A204.1 (cell line): Measurements from ENCODE around the gene ZBTB8OS.
A peak's percentile ranks its signal among the peaks of the same experiment; 100 is the strongest.
"Not testable (repeated sequence)": the region's sequence is repeated elsewhere in the genome, so short reads cannot be mapped to it uniquely, and the experiment has no call there.

Source experiments
- FAIRE-seq: peaks from 2 replicates; lab custom pipeline; 2012; peaks lifted over from hg19 to GRCh38; lab: Jason Lieb, UNC

ZBTB8OS gene

DNA sequence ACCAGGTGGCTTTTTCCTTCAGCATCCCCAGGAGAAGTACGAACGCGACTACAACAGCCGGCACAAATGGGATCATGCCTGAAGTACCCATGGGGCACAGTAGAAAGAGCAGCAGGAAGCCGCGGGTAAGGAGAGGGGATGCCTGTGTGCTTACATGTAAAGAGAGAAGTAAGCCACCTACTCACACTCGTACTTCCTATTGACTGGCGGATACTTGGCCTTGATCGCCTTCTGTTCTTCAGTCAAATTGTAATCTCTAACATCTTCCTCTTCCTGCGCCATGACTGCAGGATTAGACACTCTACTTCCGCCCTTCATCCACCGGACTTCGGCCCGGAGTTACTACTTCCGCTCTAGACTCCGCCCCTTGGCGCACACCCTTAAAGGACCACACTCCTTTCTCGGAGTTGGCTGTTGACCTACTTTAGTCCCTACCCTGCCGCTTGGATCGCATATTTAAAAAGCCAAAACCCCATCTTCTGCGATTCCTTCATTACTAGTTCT is at the start of gene ZBTB8OS:
TSS of gene ZBTB8OS (minus strand) at position 303 of the 504 bp plus-strand sequence. CDS start at position 282, 21 bp downstream.
- FAIRE-seq, result peak; percentile 90

DNA sequence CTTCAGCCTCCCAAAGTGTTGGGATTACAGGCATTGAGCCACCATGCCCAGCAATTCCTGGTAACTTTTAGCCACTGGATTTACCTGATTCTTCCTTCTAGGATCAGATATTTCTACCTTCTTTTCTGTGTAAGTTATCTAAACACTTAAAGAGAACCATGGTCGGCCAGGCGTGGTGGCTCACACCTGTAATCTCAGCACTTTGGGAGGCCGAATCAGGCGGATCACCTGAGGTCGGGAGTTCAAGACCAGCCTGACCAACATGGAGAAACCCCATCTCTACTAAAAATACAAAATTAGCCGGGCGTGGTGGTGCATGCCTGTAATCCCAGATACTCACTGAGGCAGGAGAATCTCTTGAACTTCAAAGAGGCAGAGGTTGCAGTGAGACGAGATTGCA is 46.6 kb upstream of the ZBTB8OS start:
- FAIRE-seq, result not testable (repeated sequence)

DNA sequence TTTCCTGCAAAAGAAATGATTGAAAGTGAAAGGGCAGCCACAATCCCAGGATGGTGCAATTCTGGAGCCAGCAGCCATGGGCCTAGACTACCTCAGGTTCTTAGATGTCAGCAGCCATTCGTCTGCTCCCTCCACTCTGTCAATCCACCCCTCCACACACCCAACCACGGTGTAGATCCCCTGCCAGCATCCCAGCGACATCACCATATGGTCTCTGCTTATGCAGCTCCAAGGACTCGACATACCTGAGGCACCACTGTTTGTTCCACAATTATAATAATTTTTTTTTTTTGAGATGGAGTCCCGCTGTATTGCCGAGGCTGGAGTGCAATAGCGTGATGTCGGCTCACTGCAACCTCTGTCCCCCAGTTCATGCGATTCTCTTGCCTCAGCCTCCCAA is 45.7 kb upstream of the ZBTB8OS start:
- no peak for FAIRE-seq

DNA sequence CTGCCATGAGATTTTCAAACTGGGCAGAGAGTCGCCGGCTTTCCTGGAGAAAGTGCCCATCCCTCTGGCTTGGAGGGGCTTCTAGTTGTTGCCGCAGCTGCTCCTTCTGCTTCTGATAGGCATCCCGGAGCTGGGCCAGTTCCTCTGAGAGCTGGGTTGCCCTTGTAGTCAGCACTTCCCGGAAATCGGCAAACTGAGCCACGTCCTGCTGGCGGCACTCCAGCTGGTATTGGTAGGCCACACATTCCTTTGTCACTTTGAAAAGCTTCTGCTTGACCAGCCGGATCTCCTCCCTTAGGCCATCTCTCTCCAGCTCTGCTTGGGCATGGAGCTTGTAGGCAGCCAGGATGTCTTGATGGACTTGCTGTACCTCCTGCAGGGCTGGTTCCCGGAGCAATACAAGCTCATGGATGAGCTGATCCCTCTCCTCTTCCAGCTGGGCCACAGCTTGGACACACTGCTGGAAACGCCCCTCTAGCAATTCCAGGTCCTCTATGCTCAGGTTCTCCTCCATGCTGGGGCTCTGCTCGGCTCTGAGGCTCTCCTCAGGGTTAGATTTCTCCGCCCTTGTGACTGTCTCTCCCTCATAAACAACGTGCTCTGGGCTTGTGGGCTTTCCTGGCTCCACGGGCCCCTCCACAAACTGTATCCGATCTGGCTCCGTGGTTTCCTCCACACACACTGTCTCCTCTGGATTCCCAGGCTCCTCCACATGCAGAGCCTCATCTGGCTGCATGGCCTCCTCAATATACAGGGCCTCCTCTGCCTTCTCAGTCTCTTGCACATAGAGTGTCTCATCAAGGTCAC is 45.0 kb upstream of the ZBTB8OS start:
- FAIRE-seq, result no peak

DNA sequence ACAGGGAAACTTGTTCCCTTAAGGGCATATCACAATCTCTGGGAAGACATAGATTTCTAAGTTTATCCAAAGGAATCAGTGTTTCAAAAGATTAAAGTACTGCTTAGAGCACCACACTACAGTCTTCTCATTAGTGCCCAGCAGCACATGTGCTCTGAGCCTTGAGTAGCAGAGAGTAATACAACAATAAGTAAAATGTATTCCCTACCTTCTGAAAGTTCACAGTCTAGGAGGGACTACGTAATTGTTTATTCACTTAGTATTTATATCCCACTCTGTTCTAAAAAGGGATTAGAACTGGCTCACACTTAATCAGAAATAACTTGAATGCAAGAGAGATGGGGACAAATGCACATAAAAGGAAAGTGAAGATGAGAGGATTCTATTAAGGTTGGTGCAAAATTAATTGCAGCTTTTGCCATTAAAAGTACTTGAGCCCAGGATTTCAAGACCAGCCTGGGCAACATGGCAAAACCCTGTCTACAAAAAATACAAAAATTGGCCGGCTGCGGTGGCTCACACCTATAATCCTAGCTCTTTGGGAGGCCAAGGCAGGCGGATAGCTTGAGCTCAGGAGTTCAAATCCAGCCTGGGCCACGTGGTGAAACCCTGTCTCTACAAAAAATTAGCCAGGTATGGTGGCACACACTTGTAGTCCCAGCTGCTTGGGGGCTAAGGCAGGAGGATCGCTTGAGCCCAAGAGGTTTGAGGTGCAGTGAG is 43.3 kb upstream of the ZBTB8OS start:
- FAIRE-seq, result no peak

DNA sequence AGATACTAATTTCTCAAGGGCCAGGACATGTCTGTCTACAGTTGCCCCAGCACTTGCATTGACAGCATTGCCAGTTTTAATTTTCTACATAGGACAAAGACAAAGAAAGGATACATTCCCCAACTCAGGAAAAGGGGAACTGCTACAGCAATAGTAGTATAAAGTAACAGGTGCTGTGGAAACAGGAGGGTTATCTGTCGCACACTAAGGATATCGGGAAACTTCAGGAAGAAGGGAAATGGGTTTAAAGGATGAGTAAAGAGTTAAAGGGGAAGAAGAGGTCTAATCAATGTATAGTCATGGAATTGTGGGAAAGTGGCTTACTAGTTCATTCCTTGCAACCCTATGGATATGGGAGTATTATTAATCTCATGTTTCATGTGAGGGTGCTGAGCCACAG is 36.0 kb upstream of the ZBTB8OS start:
- FAIRE-seq, result no peak

DNA sequence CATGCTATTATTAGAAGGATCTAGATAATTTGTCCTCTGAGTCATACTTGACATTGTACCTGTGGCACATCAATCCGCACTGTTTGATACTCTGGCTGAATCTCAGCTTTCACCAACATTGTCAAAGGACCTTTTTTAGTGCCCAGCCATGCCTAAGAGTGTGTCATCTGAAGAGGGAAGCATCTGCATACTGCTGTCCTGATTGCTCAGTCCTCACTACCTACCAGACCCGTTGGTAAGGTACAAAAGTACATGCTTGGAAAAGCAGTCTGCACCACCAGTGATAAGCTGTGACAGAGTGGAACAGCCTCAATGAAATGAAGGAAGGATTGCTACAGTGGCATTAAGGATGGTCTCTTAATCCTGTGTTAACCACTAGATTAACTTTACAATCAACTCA is 35.1 kb upstream of the ZBTB8OS start:
- FAIRE-seq, result no peak

DNA sequence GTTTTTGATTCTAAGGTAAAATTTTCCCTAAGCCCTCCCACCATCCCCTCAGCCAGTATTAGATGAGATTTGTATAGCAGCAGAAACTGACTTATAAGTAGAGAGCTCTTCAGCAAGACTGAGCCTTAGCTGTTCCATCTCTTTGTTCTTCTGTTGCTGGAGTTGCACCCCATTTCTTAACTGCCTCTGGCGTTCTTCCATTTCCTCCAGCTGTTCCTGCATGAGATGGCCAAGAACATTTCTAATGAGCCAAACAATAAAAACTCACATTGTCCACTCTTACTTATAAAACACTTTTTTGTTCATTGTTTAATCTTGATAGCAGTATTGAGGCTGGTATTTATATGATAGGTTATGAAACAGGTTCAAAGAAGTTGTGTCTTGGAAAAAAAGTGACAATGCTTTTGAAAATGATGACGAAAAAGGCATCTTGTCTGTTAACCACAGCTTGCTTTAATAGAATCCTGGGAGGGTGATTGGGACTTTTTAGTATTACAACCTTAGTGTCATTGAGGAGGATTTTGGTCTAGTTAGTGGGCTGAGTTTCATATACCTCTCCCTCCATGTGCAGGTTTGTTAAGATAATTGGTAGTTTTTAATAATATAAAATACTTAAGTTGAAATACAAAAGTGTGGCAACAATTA is 33.9 kb upstream of the ZBTB8OS start:
- no peak for FAIRE-seq

DNA sequence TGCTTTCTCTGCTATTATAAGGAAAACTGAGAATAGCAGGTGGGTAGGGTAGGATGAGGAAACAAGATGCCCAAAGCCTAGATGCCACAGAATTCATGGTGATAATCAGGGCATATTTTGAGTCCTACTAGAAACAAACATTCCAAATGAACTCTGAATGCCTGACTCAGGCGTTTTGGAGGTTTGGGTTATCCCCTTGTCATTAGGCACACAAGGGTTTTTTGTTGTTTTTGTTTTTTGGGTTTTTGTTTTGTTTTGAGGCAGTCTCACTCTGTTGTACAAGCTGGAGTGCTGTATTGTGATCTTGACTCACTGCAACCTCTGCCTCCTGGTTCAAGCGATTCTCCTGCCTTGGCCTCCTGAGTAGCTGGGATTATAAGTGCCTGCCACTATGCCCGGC is 33.0 kb upstream of the ZBTB8OS start:
- FAIRE-seq, result no peak

DNA sequence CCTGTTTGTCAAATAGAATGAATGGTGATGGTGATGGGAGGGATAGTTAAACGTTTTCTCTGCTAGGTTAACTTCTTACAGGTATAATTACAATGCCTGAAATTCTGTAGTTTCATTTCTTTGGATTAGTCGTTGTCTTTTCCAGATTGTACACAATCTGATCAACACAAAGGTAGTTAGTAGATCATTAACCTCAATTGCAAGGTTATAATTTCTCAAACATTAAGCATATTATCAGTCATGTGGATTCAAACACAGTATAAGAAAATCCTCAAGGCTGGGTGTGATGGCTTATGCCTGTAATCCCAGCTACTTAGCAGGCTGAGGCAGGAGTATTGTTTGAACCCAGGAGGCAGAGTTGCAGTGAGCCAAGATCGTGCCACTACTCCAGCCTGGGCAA is 31.6 kb upstream of the ZBTB8OS start:
- no peak for FAIRE-seq

DNA sequence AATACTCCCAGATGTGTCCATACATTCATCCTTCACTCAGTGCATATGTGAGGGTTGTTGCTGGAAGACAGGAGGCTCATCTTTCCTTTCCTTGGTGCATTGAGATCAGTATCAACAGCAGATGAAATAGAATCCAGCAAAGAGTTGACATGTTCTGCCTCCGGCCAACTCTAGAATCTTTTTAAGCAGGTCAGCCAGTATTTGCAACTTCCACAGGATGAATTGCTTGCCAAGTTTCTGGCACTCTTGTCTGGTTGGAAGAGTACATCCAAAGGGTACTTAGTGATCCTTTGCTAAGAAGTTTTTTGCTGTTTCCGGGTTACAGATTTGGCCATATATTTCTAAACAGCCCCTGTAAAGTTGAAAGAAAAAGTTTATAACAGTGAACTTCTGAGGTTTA is 31.2 kb upstream of the ZBTB8OS start:
- FAIRE-seq, result no peak

DNA sequence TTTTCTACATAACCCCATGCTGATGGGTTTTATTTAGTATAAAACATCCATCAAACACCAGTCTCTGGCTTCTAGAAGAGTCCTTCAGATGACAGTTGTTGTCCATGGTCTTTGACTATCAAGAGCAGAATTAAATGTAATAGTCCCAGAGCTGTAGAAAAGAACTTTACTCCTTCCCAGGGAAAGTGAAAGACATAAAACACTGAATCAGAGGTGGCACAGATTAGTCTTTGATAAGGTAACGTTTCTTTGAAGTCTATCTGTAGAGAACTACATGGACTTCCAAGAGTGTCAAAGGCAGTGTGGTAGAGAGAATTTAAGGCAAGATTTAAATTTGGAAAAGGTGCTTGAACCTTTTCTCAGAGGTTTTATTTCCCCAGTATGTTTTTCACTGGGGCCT is 30.3 kb upstream of the ZBTB8OS start:
- FAIRE-seq, result no peak

DNA sequence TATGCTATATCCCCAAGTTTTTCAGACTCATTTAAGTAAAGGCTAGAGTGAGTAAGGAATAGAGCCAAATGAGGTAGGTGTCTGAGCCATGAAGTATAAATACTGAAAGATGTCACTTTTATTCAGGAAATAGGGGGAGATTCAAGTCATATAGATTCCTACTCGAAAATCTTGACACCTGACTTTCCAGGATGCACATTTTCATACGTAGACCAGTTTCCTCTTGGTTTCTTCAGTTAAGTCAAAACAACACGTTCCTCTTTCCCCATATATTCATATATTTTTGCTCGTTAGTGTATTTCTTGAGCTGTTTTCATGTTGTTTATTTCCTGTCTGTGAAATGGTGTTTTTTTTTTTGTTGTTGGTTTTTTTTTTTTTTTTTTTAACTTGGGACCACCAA is 29.6 kb upstream of the ZBTB8OS start:
- peak; percentile 3 for FAIRE-seq

DNA sequence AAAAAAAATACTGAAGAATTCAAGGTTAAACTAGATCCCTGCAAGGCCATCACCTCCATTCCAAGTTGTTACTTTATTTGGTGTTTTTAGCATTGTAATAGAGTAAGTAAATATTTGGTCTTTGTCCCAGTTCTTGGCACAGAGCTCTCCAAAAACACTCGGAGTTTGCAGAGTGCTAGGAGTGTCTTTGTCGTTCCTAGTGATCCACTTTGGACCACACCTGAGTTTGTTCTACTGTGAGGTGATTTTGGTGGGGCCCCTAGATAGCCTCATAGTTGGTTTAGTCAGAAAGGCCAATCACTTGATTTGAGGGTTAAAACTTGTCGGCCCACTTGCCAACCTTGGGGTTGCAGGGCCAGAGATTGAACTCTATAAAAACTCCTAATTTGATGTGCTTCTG is 26.6 kb upstream of the ZBTB8OS start:
- FAIRE-seq, result no peak

DNA sequence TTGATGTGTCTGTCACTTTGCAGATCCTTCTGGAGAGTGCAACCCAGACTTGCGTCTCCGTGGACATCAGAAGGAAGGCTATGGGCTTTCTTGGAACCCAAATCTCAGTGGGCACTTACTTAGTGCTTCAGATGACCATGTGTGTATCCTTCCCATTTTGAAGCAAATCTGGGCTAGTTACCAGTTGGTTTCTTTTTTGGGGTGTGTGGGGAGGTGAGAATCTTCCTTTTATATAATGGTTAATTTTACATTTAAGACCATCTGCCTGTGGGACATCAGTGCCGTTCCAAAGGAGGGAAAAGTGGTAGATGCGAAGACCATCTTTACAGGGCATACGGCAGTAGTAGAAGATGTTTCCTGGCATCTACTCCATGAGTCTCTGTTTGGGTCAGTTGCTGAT is 18.4 kb upstream of the ZBTB8OS start:
- not testable (repeated sequence) for FAIRE-seq

DNA sequence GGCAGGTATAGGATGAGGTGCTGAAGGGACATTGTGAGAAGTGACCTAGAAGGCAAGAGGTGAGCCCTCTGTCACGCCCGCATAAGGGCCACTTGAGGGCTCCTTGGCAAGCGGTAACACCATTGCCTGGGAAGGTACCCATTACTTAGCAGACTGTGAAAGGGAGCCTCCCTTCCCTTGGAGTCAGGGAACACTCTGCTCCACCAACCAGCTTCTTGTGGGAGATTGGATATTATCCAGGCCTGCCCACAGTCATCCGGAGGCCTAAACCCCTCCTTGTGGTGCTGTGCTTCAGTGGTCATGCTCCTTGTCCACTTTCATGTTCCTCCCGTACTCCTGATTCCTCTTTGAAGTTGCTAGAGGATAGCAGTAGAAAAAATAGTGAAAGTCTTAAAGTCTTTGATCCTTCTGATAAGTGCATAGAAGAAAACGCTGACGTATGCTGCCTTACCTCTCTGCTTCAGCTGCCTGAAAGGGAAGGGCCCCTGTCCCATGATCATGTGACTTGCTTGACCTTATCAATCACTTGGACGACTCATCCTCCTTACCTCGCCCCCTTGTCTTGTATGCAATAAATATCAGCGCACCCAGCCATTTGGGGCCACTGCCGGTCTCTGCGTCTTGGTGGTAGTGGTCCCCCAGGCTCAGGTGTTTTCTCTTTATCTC is 16.7 kb upstream of the ZBTB8OS start:
- FAIRE-seq, result no peak

DNA sequence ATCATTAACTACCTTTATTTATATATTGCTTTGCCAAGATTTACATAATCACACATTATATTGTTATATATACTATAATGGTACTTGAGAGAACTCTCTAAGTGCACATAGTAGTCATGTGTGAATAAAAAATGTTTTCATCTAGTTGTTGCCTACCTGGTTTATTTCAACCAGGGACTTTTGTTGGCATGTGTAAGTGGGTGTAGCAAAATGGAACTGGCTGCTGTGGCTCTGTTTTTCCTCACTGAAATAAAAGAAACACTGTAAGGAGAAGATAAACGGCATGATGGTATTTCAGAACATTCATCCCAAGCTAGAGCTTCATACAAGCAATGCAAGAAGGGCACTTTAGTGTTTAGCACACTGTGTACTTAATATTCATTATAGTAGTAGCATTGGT is 15.6 kb upstream of the ZBTB8OS start:
- FAIRE-seq, result no peak

DNA sequence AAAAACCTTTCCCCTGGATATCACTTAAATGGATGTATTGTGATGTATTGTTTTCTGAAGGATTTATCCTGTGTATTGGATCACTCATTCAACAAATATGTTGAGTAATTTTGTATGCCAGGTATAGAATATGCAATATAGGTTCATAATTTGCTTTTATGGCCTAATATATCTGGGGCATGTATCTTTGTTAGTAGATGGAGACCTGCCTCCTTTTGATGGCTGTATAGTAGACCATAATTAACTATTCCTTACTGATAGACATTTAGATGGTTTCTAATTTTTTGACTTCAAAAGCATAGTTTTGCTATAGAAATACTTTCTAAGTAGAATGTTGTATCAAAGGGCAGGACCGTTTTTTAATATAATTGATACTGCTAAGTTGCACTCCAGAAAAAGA is 9.2 kb upstream of the ZBTB8OS start:
- no peak for FAIRE-seq

DNA sequence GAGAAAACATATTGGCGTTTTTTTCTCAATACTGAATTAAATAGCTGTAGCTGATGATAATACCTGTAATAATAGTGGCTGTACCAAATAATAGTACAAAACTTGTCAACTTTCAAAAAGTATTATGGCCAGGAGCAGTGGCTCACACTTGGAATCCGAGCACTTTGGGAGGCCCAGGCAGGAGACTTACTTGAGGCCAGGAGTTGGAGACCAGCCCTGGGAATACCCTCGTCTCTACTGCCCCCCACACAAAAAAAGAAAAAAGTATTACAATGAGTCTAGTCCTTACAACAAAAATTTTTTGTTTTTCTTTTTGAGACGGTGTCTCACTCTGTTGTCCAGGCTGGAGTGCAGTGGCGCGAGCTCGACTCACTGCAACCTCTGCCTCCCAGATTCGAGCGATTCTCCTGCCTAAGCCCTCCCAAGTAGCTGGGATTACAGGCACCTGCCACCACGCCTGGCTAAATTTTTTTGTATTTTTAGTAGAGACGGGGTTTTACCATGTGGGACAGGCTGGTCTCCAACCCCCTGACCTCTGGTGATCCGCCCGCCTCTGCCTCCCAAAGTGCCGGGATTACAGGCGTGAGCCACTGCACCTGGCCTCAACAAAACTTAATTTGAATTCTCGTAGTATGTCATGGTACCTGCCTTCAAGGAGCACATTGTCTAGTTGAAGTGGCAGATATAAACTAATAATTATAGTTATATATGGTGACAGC is 2.1 kb upstream of the ZBTB8OS start:
- no peak for FAIRE-seq

DNA sequence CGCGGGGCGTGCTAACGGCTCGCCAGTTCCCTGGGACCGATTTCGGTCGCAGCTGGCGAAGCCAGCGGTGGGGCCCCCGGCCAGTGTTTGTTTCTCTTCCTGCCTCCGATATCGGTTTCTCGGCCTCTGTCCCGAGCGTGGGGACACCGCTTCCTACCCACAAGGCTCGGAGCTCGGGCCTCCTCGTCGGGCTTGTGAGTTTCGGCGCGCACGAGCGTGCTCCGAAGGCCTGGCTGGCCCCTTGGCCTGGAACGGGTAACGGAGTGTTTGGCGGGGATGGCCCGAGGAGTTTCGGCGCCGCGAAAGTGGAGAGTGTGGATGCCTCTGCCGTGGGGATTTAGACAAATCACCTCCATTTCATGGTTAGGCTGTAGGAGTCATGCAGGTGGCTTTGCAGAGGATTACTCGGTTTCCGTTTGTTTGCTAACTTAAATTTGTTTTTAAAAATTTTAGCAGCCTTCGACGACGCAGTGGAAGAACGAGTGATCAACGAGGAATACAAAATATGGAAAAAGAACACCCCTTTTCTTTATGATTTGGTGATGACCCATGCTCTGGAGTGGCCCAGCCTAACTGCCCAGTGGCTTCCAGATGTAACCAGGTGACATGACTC is 1.2 kb upstream of the ZBTB8OS start:
- no peak for FAIRE-seq

DNA sequence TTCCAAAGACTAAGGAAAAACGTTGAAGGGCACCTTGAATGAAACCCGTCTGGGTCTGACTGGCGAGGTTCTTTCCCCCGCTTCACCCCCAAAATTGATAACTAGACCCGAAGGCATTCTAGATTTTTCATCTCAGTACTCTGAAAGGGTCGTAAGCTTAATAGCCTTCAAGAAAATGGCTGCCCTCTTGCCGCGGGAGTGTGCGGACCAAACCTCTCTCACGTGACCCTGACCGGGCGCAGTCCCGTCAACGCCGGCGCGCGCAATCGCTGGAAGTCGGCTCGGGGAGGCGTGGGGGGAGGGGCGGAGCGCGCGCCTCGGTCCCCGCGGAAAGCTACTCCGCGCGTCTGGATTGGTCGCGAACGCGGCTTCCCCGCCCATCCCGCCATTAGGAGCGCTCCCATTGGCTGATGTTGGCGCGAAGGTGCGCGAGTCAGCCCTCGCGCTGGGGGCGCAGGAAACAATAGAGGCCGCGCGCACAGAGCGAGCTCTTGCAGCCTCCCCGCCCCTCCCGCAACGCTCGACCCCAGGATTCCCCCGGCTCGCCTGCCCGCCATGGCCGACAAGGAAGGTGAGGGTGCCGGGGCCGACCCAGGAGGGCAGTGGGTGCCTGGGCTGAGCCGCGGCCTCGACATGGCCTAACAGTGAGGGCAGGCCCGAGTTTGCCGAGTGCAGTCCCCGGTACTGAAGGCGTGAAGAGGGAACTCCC is 556 bp upstream of the ZBTB8OS start, which contains the start of gene RBBP4:
TSS of gene RBBP4 (plus strand) at position 457 of the 709 bp plus-strand sequence. CDS start at position 556, 99 bp downstream.
- FAIRE-seq, result peak; percentile 30
